ENCODE measurements around the gene MPHOSPH8.
"Not testable (repeated sequence)": the region's sequence is repeated elsewhere in the genome, so short reads cannot be mapped to it uniquely, and the experiment has no call there.

Gene MPHOSPH8

DNA sequence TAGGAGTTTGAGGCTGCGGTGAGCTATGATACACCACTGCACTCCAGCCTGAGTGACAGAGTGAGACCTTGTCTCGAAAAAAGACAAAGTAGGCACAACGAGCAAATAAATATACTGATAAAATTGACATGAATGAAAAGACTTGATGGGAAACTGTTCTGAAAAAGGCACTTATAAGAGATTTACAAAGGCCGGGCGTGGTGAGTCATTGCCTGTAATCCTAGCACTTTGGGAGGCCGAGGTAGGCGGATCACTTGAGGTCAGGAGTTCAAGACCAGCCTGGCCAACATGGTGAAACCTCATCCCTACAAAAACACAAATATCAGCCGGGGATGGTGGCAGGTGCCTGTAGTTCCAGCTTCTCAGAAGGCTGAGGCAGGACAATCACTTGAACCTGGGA is 58.0 kb downstream of the MPHOSPH8 start:
- not testable (repeated sequence) for DNase-seq

DNA sequence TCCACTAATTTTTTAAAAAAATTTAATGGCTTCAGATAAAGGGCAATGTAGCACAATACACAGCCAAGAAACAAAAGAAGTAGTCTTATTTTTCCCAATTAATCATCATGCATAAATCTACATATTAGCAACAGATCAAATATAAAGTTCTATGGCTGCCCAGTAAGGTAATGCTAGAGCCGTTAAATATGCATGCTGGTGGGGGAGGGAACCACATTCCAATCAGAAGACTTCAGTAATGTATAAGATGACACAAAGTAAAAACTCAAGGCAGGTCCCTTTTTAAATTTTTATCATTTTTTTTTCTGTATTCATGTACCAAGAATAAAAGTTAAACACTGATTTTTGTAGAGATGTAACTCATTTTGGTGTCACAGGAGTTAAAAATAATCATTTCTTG is 62.0 kb downstream of the MPHOSPH8 start:
- DNase-seq = no peak

DNA sequence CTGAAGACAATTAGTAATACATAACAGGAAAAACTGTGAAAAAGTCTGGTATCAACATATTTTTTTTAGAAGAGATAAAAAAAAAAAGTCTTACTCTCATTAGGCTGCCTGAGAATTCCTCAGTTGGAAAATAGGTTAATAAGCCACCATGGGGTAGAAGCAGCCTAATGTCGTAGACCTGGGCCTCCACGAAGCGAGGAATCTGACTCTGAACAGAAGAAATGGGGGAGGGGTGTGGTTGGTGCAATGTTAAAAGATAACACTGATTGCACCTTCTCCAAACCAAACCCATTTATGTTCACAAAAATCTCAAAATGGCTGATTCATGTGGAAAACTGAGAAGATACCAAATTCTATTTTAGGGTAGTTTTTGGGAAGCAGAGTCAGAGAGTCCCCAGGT is 62.4 kb downstream of the MPHOSPH8 start:
- no peak for DNase-seq

DNA sequence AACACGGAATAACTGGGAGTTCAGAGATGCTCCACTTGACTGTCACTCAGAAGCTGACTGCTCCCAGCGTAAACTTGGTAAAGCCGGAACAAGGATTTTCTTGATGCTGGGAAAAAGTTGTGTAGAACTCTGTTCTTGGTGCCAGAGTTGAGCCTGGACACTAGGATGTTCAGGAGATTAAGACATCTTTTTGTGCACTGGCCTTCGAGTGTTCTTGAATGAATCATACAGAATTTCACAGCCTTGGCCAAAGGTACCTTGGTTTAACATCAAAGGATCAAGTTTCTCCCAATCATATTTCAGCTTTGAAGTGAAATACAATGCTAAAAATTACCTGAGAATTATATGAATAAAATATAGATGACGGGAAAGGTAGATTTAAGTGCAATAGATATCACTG is 67.5 kb downstream of the MPHOSPH8 start:
- DNase-seq = not testable (repeated sequence)

DNA sequence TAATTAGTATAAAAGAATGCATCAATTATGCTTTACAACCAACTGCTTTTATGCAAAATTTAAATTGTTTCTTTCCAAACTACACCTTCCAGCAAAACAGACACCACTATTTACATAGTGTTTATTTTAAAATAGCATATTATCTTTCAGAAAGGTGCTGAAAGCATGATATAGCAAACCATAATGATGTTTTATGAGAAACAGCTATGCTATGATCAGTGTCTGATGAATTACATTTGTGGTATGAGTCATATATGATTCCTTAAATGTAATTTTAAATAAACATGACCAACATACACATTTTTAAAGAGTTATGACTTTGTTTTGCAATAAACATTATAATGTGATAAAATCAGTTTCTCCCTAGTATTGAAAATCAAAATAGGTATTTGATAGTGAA is 68.2 kb downstream of the MPHOSPH8 start:
- DNase-seq = not testable (repeated sequence)

DNA sequence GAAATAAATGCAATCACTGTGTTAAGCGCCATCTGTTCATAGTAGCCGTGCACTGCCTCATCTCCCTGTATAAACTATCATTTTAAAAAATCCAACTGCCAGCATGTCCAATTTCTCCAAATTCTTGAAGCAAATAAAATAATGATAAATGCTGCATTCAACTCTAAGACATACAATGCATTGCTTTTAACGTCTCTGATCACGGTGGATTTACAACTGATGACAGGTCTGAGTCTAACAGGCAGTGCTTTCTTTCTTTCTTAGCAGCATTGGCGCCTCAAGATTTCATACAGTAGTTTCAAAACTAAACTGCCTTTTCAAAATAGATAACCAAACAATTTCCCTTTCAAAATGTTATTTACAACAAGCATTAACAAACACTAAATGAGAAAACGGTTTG is 70.8 kb downstream of the MPHOSPH8 start:
- DNase-seq = not testable (repeated sequence)

DNA sequence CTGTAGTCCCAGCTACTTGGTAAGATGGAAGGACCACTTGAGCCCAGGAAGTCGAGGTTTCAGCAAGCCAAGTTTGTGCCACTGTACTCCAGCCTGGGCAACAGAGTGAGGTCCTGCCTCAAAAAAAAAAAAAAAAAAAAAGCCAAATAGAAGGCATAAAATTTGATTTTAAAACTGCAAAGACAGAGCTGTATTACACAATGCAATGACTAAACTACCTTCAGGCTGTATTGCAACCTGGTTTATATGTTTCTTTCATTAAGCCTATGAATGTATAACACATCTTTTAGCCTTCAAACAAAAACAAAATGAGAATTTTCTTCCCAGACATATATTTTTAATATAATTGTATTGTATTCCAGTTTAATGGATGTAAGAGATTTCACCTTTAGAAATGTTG is 75.6 kb downstream of the MPHOSPH8 start:
- DNase-seq = not testable (repeated sequence)

DNA sequence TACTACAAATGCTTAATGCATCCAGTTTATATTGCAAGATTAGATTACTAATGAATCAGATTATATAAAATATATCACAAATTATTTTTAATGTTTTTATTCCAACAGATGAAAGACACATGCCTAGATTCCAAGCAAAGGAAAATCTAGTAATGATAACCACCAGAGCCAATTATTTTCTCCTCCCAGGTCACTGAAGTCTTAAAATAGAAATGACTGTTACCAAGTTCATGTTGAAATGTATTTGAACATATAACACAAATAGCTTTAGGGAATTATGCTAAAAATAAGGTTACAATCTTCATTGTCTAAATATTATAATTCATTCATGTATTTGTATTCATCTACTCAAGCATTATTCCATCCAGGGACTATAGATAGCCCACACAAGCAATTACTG is 76.3 kb downstream of the MPHOSPH8 start:
- not testable (repeated sequence) for DNase-seq

DNA sequence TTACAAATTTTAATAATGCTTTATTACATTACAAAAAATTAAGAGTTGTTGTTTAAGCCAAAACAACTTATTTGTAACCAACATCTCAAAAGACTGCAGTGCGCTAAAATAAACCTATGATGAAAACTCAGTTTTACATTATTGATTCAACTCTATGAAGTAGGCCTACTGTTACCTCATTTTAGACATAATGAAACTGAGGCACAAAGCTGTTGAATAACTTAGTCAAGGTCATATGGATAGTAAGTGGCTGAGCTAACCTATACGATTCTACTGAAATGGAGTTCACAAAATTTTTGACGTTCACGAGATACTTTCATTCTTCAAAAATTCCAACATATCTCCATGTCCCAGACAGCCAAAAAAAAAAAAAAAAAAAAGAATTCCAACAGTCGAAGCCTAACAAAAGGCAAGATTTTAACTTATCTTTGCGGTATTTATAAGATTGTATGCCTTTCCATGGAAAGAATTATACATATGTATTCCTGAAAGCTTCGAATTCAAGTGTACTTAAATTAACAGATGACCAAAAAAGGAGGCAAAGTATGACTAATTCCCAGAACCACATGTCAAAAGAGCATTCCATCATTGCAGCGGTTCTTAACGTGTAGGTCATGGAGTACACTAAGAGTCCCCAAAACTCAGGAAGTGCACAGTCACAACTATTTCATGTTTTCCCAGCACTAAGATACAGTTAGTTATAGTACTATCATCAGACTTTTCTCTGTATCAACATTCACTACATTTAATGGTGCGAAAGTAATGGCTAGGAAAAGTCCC is 79.9 kb downstream of the MPHOSPH8 start:
- no peak for DNase-seq

DNA sequence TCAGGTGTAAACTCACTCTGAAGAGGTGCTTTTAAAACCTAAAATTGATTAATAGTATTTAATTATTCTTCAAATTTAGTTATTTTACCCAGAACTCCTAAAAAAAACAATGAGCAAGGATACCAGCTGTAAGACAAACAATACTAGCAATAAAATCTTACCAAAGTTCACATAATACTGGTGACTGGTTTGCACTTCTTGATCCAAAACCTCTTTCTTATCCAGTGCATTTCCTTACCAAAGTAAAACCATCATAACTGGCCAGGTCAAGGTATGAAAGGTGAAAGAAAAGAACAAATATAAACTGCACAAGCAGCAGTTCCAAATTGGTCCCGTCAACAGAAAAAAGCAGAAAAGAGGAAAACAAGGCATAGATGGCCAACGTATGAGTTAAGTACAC is 86.6 kb downstream of the MPHOSPH8 start:
- no peak for DNase-seq
